C4-2B (cell line): ENCODE data around the gene CALCB.

ENCODE experiments used
- CTCF ChIP-seq: fragments of 450-650 bp; conservative IDR thresholded peaks from 2 replicates; pipeline ENCODE4 v1.5.1; 2017; ENCODE audit warnings: mild to moderate bottlenecking
- ZFX ChIP-seq: fragments of 450-650 bp; IDR thresholded peaks from 2 replicates; pipeline ENCODE4 v1.6.1; 2017

DNA sequence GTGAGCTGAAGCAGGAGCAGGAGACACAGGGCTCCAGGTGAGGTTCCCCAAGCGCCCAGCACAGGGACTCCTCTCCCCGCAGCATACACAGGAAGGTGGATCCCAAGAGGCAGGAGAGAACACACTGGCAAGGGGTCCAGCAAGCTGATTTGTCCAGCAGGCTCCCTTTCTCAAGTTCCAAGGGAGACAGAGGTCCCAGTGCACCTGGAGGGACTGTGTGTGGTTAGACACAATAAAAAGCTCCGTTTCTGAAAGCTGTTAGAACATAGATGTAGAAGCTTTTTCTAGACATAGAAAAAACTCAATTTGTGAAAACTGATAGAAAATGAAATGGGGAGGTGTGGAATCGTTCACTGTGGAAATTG, 1.8 kb downstream of the CALCB start:
- TF ChIP-seq CTCF (peak; percentile 76), ZFX (no peak)
